Measurements from ENCODE around the gene MOBP. TPM values are rescaled to one million over a fixed set of nuclear protein-coding genes. Genes with fewer than 3 reads are reported as not detected.
"Not testable (repeated sequence)": the region's sequence is repeated elsewhere in the genome, so short reads cannot be mapped to it uniquely, and the experiment has no call there.

Gene MOBP
- total RNA-seq, 1 experiment from 2014 or later: not detected

DNA sequence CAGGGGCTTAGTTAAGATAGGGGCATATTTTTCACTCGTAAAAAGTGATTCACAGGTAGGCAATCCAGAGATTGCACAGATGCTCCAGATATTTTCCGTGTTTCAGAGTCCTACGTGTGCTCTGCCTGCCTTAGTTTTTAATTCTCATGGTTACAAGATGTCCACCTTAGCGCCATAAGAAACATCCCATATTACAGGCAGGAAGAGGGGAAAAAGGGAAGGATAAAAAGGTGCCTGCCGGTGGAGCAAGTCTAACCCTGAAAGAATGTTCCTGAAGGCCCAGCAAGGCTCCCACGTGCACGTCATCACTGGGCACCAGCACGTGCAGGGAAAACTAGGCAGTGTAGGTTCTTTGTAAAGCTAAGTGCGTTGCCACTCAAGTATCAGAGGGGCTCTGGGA, 10.1 kb upstream of the MOBP start (continued):
- TF ChIP-seq EZH2phosphoT487 (IDR thresholded peaks at IDR 0.05; ENCODE audit: borderline replicate concordance) (no peak), SRF (IDR thresholded peaks at IDR 0.05; ENCODE audit: low read depth) (no peak), TCF7L2 (IDR thresholded peaks at IDR 0.05; ENCODE audit: borderline replicate concordance, extremely low read depth, insufficient read depth, insufficient read length) (no peak)

- DNase-seq (ENCODE audit: low read depth, low spot score); H3K36me3 ChIP-seq (ENCODE audit: control insufficient read depth in 1 of 2, insufficient read depth in 2 of 2, low read length in 2 of 2); BruUV-seq (replicated peaks); H3K27me3 ChIP-seq (ENCODE audit: insufficient read depth, low read length); H3K79me2 ChIP-seq (ENCODE audit: insufficient read depth, low read length); H3K4me3 ChIP-seq (replicated peaks in 1 of 2; ENCODE audit: low read depth in 1 of 2, low read length in 2 of 2); H3K27ac ChIP-seq (ENCODE audit: low read depth, low read length); RAD21 ChIA-PET (ENCODE audit: low non-redundant PET in 1 of 2, low total read pairs in 2 of 2, uncharacterized antibody in 2 of 2, unreplicated experiment in 2 of 2); H3K4me1 ChIP-seq (ENCODE audit: control insufficient read depth in 1 of 2, insufficient read depth in 2 of 2, low read length in 2 of 2); H4K20me1 ChIP-seq (ENCODE audit: insufficient read depth); POLR2A ChIA-PET; H3K9ac ChIP-seq (ENCODE audit: low read length); H3K9me2 ChIP-seq (ENCODE audit: insufficient read depth); ATAC-seq; intact Hi-C loops (cut with micrococcal nuclease); H2AFZ ChIP-seq (ENCODE audit: low read depth, low read length, poor library complexity, severe bottlenecking); H3K4me2 ChIP-seq (ENCODE audit: low read length); H3K9me3 ChIP-seq (ENCODE audit: control insufficient read depth in 1 of 2, insufficient read depth in 1 of 2, low read depth in 1 of 2, low read length in 2 of 2): not testable (repeated sequence)
- CTCF ChIA-PET: interaction anchor here (1.2 kb wide), 1 partner anchor 10 kb away, joined by 11 read pairs; no protein-coding TSS in a partner anchor
Observed at GRCh38 chr3:39458579-39458978, 8.9 kb upstream of the MOBP start.

- H3K36me3 ChIP-seq (ENCODE audit: control insufficient read depth in 1 of 2, insufficient read depth in 2 of 2, low read length in 2 of 2): no peaks in the 10 kb centered on the region
- H3K4me1 ChIP-seq (ENCODE audit: control insufficient read depth in 1 of 2, insufficient read depth in 2 of 2, low read length in 2 of 2): no peaks in the 10 kb centered on the region
- BruUV-seq (replicated peaks): no TSS peak
- intact Hi-C loops (cut with micrococcal nuclease): no loop called here
- H2AFZ ChIP-seq (ENCODE audit: low read depth, low read length, poor library complexity, severe bottlenecking): no peak overlapping the region
- ChIA-PET CTCF (no interaction called here), RAD21 (ENCODE audit: low non-redundant PET in 1 of 2, low total read pairs in 2 of 2, uncharacterized antibody in 2 of 2, unreplicated experiment in 2 of 2) (no interaction called here), POLR2A (no interaction called here)
- no peak overlapping the region for H3K9ac ChIP-seq (ENCODE audit: low read length)
- ATAC-seq (no peak), DNase-seq (ENCODE audit: low read depth, low spot score) (no peak)
- H3K27me3 ChIP-seq (ENCODE audit: insufficient read depth, low read length): no peaks in the 10 kb centered on the region
- H3K27ac ChIP-seq (ENCODE audit: low read depth, low read length): no peak overlapping the region
- H4K20me1 ChIP-seq (ENCODE audit: insufficient read depth): no peaks in the 10 kb centered on the region
- H3K9me3 ChIP-seq (ENCODE audit: control insufficient read depth in 1 of 2, insufficient read depth in 1 of 2, low read depth in 1 of 2, low read length in 2 of 2): no peaks in the 10 kb centered on the region
- no peaks in the 10 kb centered on the region for H3K9me2 ChIP-seq (ENCODE audit: insufficient read depth)
- TF ChIP-seq ATF3 (IDR thresholded peaks at IDR 0.05): no peak
- TF ChIP-seq, protein P1, sequence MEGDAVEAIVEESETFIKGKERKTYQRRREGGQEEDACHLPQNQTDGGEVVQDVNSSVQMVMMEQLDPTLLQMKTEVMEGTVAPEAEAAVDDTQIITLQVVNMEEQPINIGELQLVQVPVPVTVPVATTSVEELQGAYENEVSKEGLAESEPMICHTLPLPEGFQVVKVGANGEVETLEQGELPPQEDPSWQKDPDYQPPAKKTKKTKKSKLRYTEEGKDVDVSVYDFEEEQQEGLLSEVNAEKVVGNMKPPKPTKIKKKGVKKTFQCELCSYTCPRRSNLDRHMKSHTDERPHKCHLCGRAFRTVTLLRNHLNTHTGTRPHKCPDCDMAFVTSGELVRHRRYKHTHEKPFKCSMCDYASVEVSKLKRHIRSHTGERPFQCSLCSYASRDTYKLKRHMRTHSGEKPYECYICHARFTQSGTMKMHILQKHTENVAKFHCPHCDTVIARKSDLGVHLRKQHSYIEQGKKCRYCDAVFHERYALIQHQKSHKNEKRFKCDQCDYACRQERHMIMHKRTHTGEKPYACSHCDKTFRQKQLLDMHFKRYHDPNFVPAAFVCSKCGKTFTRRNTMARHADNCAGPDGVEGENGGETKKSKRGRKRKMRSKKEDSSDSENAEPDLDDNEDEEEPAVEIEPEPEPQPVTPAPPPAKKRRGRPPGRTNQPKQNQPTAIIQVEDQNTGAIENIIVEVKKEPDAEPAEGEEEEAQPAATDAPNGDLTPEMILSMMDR (IDR thresholded peaks at IDR 0.05 in 2 of 3, conservative IDR thresholded peaks at IDR 0.05 in 1 of 3; ENCODE audit: borderline replicate concordance in 1 of 3, insufficient read depth in 1 of 3, low read depth in 2 of 3, low read length in 2 of 3): no peak
- no peak for TF ChIP-seq FOSL1 (IDR thresholded peaks at IDR 0.05; ENCODE audit: low read depth)
- no peak for TF ChIP-seq ZNF274 (IDR thresholded peaks at IDR 0.05; ENCODE audit: low read depth, low read length)
- no peak for TF ChIP-seq EZH2 (IDR thresholded peaks at IDR 0.05)
- TF ChIP-seq ZFX (IDR thresholded peaks at IDR 0.05): no peak
- no peak for TF ChIP-seq MAX (IDR thresholded peaks at IDR 0.05)
- no peaks in the 10 kb centered on the region for H3K79me2 ChIP-seq (ENCODE audit: insufficient read depth, low read length)
- no peak overlapping the region for H3K4me3 ChIP-seq (replicated peaks in 1 of 2; ENCODE audit: low read depth in 1 of 2, low read length in 2 of 2)
- no peak overlapping the region for H3K4me2 ChIP-seq (ENCODE audit: low read length)
Observed at GRCh38 chr3:39460677-39461076, 6.8 kb upstream of the MOBP start.
